HepG2 (cell line): ENCODE data around the gene TRMT1. TPM values are rescaled to one million over a fixed set of nuclear protein-coding genes. Genes with fewer than 3 reads are reported as not detected.

Experiments used
- ARNT ChIP-seq: fragments of 450-650 bp; IDR thresholded peaks from 2 replicates; pipeline ENCODE4 v1.6.1; 2017
- ATF4 ChIP-seq, 2 experiments: fragments of 450-650 bp in 1 of 2; sonication (generic) in 1 of 2; formaldehyde crosslinking; IDR thresholded peaks; 2 replicates each; pipeline versions ENCODE4 v1.5.0 to v1.8.0; 2020 to 2022; ENCODE audit warnings: mild to moderate bottlenecking in 1 of 2, missing genetic modification reagents in 1 of 2
- ATF7 ChIP-seq, 2 experiments: fragments of 450-650 bp in 1 of 2; sonication (generic) in 1 of 2; formaldehyde crosslinking in 1 of 2; IDR thresholded peaks; 2 replicates each; pipeline versions ENCODE4 v1.4.0 to v1.6.1; 2016 to 2020; ENCODE audit warnings: antibody characterized with exemption in 1 of 2, mild to moderate bottlenecking in 1 of 2, missing genetic modification reagents in 1 of 2
- BRCA1 ChIP-seq: sonication (generic); formaldehyde crosslinking; IDR thresholded peaks from 2 replicates; pipeline ENCODE4 v1.4.0; 2020; ENCODE audit warnings: missing genetic modification reagents
- DNMT1 ChIP-seq: sonication (generic); formaldehyde crosslinking; IDR thresholded peaks from 2 replicates; pipeline ENCODE4 v1.5.1; 2020; ENCODE audit warnings: mild to moderate bottlenecking, missing genetic modification reagents
- DPF2 ChIP-seq: sonication (generic); formaldehyde crosslinking; IDR thresholded peaks from 2 replicates; pipeline ENCODE4 v1.4.0; 2020; ENCODE audit warnings: mild to moderate bottlenecking, low read depth, missing genetic modification reagents, borderline replicate concordance
- FLYWCH1 ChIP-seq: sonication (generic); formaldehyde crosslinking; IDR thresholded peaks from 2 replicates; pipeline ENCODE4 v1.8.1; 2023; ENCODE audit warnings: mild to moderate bottlenecking, missing genetic modification reagents
- GATA4 ChIP-seq: sonication (generic); IDR thresholded peaks from 2 replicates; pipeline ENCODE4 v1.6.1; 2016; ENCODE audit warnings: antibody characterized with exemption, low read depth, borderline replicate concordance
- GMEB1 ChIP-seq: sonication (generic); formaldehyde crosslinking; IDR thresholded peaks from 2 replicates; pipeline ENCODE4 v1.5.1; 2020; ENCODE audit warnings: missing genetic modification reagents, mild to moderate bottlenecking, borderline replicate concordance
- GMEB2 ChIP-seq: IDR thresholded peaks from 2 replicates; pipeline ENCODE4 v1.6.1; 2016; ENCODE audit warnings: missing biosample characterization, missing genetic modification reagents, low read depth
- HDAC1 ChIP-seq: sonication (generic); formaldehyde crosslinking; IDR thresholded peaks from 2 replicates; pipeline ENCODE4 v1.5.1; 2020; ENCODE audit warnings: mild to moderate bottlenecking, missing genetic modification reagents
- IRF9 ChIP-seq: sonication (generic); formaldehyde crosslinking; IDR thresholded peaks from 2 replicates; pipeline ENCODE4 v1.8.0; 2022; ENCODE audit warnings: missing genetic modification reagents, mild to moderate bottlenecking, borderline replicate concordance
- KLF6 ChIP-seq: IDR thresholded peaks from 2 replicates; pipeline ENCODE4 v1.8.0; 2016; ENCODE audit warnings: missing biosample characterization, missing genetic modification reagents
- MAX ChIP-seq: IDR thresholded peaks from 2 replicates; pipeline ENCODE4 v1.6.1; 2012; ENCODE audit warnings: inconsistent platforms
- MED1 ChIP-seq: sonication (generic); formaldehyde crosslinking; IDR thresholded peaks from 2 replicates; pipeline ENCODE4 v1.4.0; 2020; ENCODE audit warnings: missing genetic modification reagents
- TSC22D2 ChIP-seq: sonication (generic); formaldehyde crosslinking; IDR thresholded peaks from 2 replicates; pipeline ENCODE4 v1.5.1; 2020; ENCODE audit warnings: missing genetic modification reagents, mild to moderate bottlenecking, borderline replicate concordance
- ZFX ChIP-seq: sonication (generic); formaldehyde crosslinking; IDR thresholded peaks from 2 replicates; pipeline ENCODE4 v1.4.0; 2020; ENCODE audit warnings: mild to moderate bottlenecking, low read depth, missing genetic modification reagents, moderate library complexity
- ZMYM4 ChIP-seq: sonication (generic); formaldehyde crosslinking; IDR thresholded peaks from 2 replicates; pipeline ENCODE4 v1.8.1; 2023; ENCODE audit warnings: mild to moderate bottlenecking, missing genetic modification reagents
- ZNF136 ChIP-seq: sonication (generic); formaldehyde crosslinking; IDR thresholded peaks from 2 replicates; pipeline ENCODE4 v1.8.1; 2022; ENCODE audit warnings: low read depth, mild to moderate bottlenecking, moderate library complexity, missing genetic modification reagents
- ZNF264 ChIP-seq: sonication (generic); formaldehyde crosslinking; IDR thresholded peaks from 2 replicates; pipeline ENCODE4 v1.4.0; 2020; ENCODE audit warnings: missing genetic modification reagents
- ZNF513 ChIP-seq: sonication (generic); formaldehyde crosslinking; conservative IDR thresholded peaks from 2 replicates; pipeline ENCODE4 v1.5.0; 2020; ENCODE audit warnings: missing genetic modification reagents
- ZNF619 ChIP-seq: sonication (generic); formaldehyde crosslinking; IDR thresholded peaks from 2 replicates; pipeline ENCODE4 v1.4.0; 2020; ENCODE audit warnings: mild to moderate bottlenecking, missing genetic modification reagents
- polyA plus RNA-seq, 8 experiments: library from polyadenylated mRNA; depleted of rRNA in 3 of 8; stranded (reverse) in 7 of 8; unstranded in 1 of 8; fragments of >200 nt; fragmentation: Illumina TruSeq in 4 of 8; extraction: Trizol in 4 of 8; gene quantifications; 2 replicates each; pipeline versions ENCODE4 v1.2.1 to v1.2.3, GENCODE V29; 2011 to 2016; ENCODE audit warnings: low read depth in 4 of 8, missing spikeins in 1 of 8, mixed read lengths in 1 of 8; ENCODE audit not compliant: insufficient read depth in 1 of 8
- total RNA-seq, 5 experiments: library from RNA; depleted of rRNA; stranded (reverse); fragments of >200 nt; fragmentation: Illumina TruSeq; extraction: Trizol; gene quantifications; 2 replicates each; pipeline ENCODE4 v1.2.3, GENCODE V29; 2016; ENCODE audit warnings: low read depth in 1 of 5

The TRMT1 gene
- total and polyA plus RNA-seq, 2 of the 13 experiments (the other 11 are each of a cell fraction or from before 2014, with no cell fraction given) = 35.5 to 44.1 TPM

GRCh38 chr19:13154241-13154778, 37.8 kb upstream of the TRMT1 start (continued):
- TF ChIP-seq KLF6 (CRISPR knock-in tag) (0 out of 2 replicates have a peak, but pooled peaks have one; percentile 31), BRCA1 (CRISPR knock-in tag) (no peak), GMEB1 (CRISPR knock-in tag) (peak; percentile 33; the same call in 1 of the 2 replicates), ARNT (no peak), ZNF136 (CRISPR knock-in tag) (no peak), TSC22D2 (no peak), ATF7 (IDR thresholded peaks at IDR 0.05) (peak; percentile 55), ATF7 (CRISPR knock-in tag; IDR thresholded peaks at IDR 0.05) (no peak), HDAC1 (CRISPR knock-in tag) (peak; percentile 55), ATF4 (CRISPR knock-in tag; IDR thresholded peaks at IDR 0.05) (peak in 1 of 2 experiments; percentile 93; a peak in 2 of 4 replicates), ZMYM4 (no peak), IRF9 (CRISPR knock-in tag) (no peak), GATA4 (no peak), ZNF513 (CRISPR knock-in tag) (no peak), ZNF264 (CRISPR knock-in tag) (no peak), FLYWCH1 (CRISPR knock-in tag) (no peak), MED1 (CRISPR knock-in tag) (peak; percentile 64), DNMT1 (CRISPR knock-in tag) (no peak), MAX (peak; percentile 37), ZFX (CRISPR knock-in tag) (peak; percentile 31; the same call in 1 of the 2 replicates), ZNF619 (CRISPR knock-in tag) (no peak), DPF2 (CRISPR knock-in tag) (no peak), GMEB2 (CRISPR knock-in tag) (no peak)
